GM18858 (cell line): Measurements from ENCODE around the gene AVPR2.

Source experiments
- ATAC-seq: cut with Tn5 transposase; IDR thresholded peaks from one replicate; pipeline ENCODE4 v1.9.1; 2021; ENCODE audit not compliant: unreplicated experiment

Gene AVPR2

DNA sequence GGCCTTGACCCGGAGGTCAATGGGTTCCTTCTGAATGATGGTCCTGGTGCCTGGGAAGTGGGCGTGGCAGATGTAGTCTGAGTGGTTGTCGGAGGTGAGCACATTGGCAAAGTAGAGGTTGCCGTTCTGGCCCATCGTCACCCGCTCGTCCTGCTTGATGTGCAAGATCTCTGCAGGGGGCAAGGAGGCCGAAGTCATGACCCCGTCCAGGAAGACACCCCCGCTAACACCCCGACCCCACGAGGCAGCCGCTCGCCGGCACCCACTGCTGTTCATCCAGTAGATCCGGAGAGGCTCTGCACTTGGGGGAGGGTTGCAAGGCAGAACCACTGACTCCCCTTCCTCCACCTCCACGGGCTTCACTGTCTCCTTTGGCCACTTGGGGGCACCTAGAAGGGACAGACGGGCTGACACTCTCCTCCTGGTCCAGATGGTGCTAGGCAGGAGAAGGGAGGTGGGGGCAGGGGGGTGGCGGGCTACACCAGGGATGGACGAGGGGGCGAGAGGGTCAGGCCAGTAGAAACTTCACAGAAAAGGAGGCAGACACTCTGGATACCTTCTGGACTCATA lies 33.6 kb upstream of the AVPR2 start:
- no peak for ATAC-seq

DNA sequence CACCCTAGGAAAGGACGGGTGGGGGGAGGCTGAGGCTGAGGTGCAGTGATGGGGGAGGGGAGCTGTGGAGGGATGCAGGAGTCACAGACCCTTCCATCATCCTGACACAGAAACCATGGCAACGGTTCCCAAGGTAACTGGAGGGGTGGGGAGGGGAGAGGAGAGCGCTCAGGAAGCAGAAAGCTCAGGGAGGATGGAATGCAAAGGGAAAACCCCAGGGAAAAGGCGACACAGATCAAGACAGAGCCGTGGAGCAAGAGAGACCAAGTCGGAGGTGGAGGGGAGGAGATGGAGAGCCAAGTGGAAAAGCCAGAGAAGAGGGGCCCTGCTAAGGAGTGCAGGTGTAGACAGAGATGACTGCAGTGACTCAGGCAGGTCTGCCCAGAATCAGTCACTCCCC lies 33.0 kb upstream of the AVPR2 start:
- no peak for ATAC-seq

DNA sequence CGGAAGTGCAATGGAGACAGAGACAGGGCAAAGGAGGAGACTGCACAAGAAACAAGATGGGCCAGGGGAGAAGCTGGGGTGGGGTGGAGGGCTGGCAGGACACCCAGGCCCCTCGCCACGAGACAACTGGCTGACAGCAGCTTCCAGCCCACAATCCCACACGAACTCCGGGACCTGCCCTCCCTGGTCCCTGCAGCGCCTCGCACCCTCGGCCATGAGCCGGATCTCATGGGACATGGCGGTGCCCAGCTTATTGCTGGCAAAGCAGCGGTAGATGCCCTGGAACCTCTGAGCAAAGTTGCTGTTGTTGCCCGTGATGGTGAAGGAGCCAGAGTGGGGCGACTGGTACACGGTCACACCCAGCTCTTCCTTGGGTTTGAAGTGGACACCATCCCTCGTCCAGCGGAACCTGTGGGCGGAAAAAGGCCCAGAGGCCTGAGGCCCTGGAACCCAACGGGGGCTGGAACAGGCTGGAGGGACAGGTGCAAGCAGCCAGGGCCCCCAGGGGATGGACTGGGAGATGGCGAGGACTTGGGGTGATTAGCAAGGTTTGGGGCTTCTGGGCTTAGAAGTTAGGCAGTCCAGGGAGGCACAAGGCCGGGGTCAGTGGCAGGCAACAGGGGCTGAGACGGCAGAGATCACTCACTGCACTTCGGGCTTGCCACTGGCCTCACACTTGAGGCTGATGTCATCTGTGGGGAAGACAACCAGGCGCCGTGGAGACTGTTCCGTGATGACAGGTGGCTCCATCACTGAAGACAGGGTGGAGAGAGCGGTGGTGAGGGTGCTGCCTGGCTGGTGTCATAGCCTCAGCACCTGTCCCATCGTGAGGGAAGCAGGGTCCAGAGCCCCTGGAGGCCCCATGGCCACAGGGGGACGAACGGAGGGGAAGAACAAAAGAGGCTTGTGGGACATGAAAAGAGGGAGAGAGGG lies 32.3 kb upstream of the AVPR2 start:
- no peak for ATAC-seq

DNA sequence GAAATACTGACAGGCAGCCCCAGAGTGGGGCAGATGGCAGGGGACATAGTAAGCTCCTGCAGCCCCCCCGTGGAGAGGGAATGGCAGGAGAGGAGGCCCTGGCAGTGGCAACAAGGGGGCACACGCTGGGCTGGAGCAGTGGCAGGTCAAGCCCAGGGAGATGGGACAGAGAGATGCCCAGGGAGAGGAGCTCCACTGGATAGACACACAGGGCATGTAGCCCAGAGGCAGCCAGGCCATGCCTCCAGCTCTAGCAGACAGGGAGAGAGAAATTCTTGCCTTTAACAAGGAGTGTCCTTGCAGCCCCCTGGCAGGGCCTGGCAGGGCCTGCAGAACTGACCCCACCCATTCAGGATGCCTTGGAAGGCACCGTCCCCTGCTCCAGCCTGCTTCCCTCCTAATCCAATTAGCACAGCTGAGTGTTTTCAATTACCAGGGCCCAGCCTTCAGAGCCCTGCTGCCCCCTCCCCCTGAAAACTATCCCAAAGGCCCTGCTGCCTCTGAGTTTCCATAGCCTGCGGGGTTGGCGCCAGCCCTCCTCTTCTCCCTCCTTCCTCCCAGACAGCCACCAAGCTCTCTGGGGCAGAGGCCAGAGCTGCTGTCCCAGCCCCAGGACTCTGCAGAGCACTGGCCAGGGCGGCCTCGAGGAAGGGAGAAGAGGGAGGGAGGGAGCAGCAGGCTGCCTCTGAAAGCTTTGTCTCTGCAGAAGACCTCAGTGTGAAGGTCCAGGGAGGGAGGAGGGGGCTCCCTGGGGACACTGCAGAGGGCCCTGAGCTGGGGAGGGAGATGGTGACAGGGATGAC lies 31.0 kb upstream of the AVPR2 start:
- ATAC-seq: no peak

DNA sequence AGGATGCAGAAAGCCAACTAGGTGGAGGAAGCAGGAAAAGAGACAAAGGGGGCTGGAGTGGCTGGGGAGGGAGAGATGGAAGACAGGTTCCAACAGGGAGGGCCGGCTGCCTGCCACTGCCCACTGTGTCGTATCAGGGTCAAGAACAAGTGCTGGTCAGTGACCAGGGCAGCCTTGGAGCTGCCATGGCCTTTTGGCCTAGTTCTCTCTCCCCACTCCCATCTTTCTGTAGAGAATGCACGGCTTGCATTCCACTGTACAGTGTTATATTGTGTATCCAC lies 30.4 kb upstream of the AVPR2 start:
- ATAC-seq: no peak

DNA sequence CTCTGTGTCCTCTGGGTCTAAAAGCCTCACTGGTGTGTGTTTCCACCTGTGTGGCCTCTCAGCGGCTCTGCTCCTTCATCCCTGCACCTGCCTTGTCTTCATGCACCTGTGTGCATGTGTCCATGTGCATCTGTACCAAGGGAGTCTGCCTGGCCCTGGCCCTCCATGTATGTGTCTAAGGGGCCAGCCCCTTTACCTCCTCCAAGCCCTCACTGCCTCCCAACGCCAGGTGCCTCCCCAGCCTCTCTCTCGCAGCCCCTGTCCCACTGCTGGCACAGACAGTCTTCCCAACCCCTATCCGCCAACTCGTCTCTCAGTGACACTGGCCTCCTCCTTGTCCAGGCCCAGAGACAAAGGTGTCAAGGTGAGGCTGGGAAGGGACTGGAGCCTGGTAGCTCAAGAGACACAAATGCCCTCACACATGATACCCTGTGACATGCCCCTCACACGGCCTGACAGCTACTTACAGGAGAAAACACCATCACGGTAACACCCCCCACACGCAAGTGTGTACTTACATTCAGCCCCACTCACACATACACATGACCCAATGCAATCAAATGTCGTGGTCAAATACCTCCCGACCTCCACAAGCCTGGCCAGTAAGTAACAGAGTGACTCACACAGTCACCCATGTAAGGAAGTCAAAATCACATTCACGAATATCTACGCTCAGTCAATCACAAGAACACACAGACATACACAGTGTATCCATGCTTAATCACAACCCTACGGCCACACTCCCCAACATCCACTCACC lies 29.9 kb upstream of the AVPR2 start:
- ATAC-seq: no peak

DNA sequence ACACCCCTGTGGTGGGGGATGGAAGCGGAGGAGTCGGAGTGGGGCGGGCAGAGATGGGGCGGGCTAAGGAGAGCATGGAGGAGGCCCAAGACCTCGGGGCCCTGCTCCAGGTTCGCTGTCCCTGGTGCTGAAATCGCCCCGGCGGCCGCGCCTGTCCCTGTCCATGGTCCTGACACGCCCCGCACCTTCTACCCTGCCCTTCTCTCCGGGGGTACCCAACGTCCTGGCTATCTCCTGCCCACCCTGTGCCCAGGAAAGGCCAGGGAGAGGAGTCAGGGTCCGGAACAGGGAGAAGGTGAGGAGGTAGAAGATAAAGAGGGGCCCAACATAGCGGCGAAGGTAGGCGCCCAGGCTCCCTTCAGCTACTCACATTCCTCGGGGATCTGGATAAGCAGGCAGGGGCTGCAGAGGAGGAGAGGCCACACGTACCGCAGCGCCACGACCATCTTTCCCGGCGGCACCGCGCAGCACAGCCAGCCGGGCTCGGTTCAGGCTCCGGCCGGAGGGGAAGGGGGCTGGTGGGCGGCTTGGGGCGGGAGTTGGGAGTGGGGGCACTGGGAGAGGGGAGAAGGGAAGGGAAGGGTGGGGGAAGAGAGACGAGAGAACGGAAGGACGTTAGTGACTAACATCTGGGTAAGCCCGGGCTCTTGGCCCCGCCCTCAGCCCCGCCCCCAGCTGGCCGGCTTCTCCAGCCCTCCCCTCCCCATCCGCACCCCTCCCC lies 28.9 kb upstream of the AVPR2 start:
- no peak for ATAC-seq

DNA sequence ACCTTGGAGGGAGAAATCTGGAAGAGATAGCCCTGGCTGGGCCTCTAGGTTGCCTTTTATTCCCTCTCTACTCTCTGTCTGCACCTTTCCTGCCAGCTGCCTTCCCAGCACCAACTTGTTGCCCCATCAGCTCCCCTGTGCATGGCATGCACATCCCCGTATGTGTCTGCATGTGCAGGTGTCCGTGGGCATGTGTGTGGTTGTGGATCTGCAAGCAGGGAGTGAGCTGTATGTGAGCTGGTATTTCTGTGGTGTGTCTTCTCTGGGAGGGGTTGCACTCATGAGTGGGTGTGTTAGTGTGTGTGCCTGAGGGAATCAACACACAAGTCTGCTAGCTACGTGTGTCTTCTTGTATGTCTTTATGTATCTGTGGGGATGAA lies 28.4 kb upstream of the AVPR2 start:
- no peak for ATAC-seq

DNA sequence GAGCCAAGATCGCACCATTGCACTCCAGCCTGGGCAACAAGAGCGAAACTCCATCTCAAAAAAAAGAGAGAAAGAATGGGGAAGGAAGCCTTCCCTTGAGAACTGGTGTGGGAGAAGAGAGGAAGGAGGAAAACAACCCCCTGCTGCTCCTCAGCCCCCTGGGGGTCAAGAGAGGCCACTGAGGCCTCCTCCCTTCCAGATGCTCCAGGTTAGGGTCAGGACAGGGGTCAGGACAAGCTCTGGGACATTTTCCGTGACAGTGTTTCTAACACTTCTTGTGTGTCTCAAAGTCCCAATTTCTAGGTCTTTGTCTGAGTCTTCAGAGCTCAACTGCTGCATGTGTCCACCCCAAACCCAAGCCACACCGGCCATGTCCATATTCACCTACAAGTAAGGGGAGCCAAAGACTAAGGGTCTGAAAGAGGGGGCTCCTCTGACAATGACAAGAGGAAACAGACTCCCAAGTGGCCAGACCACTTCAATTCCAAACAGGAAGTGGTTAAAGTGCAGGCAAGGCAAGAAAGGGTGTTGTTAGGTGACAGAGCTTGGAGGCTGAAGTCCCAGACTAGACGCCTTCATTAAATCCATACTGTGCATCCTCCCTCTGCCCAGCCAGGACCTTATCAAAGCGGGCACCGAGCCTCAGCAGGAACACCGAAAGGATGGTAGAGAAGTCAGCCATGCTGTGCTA lies 26.8 kb upstream of the AVPR2 start:
- no peak for ATAC-seq

DNA sequence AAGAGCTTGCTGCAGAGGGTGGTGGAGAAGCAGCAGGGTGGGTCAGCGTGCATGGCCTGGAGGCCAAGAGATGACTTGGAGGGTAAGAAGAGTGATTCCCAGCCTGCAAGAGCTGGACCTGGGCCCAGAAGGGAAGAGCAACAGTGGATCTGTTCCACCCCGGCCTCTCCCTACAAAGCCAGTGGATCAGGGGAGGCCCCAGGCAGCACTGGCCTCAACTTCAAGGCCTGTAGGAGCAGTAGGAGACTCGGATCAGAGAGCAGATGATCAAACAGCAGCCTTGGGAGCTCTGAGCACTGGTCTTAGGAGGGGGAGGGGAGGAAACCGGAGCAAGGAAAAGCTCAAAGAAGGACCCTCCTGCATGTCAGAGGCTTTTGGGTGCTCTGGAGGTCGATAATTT lies 26.1 kb upstream of the AVPR2 start:
- no peak for ATAC-seq

DNA sequence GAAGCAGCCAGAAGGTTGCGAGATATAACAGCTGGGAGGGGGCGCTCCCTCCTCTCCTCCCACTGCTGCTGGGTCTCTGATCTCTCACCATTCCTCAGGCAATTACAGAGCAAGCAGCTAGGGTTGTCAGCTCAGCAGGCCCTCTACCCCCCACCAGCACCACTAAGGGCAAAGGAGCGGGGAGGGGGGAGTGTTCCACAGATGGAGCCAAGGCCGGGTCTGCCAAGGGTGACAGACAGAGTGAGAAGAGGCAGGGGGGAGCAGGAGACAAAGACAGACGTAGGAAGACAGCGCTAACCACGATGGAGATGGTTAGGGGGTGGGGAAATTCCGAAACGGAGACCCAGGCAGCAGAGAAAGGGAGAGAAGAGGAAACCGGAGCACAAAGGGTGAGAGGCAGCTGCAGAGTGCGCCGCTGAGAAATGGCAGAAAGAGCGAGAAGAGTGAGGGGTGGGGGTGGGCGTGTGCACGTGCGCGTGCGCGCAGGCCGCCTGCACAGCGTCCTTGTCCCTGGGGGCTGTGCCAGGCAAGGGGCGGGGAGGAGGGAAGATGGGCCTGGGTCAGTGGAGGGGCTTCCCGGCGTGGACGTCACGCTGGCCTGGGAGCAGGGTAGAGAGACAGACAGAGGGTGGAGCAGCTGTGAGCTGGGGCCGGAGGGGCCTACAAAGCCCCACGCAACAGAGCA lies 25.4 kb upstream of the AVPR2 start:
- no peak for ATAC-seq

DNA sequence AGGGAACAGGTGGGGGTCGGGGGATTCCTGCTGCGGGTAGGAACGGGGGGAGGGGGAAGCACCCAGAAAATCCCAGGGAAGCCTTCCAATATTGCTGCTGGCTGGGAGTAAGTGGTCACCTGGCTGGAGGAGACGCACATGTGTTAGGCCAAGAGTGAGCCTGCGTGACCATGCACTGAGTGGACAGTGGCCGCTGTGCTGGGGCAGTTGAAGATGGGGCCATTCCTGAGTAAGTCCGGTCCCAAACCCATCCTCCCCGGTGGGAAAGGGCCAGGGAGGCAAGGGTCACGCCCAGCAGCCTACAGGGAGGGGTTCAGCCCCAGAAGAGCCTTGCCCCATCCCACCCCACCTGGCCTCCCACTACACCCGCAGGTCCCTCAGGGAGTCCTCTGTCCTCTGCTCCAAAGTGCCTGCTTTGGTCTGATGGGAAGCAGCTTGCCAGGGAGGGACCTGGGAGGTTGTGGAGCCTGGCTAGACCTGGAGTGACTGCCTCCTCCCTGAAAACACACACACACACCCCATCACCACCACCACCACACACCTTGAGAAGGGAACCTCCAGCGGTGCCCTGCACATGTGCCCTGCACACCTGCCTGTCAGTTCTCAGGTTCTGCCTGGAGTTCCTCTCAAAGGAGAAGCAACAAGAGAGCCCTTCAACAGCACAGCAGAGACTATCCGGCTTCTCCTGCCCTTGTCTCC lies 24.6 kb upstream of the AVPR2 start:
- ATAC-seq: no peak

DNA sequence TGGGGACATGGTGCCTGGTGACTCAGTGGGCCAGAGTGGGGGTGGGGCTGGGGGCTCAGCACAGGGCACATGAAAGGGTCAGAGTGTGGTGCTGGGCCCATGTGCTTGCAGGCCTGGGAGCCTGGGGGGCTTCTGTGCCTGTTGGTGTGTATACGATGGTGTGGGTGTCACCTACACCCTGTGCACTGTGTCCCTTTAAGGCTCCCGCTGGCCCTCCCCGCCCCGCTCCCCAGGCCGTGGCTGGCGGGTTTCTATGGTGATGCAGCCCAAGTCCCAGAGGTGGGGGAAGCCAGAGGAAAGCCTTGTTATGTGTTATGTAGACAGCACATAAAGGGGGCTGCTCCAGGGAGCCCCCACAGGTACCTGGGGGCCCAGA lies 24.0 kb upstream of the AVPR2 start:
- ATAC-seq: no peak

DNA sequence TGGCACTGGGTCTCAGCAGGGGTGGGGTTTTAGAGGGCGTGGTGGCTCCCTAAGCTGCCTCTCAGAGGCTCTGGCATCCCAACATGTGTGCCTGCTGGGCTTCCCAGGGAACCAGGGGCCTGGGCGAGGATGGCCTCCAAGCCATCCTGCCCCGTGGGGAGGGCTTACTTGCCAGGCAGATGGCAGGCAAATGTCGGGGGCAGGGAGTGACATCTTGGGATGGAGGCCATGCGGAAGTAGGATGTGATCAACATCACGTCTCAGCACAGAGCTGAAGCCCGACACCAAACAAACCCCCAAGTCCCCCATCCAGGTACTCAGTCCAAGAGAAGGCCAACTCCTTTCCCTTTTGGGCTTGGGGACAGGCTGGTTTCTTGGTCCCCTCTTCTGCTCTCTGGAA lies 23.2 kb upstream of the AVPR2 start:
- ATAC-seq: no peak

DNA sequence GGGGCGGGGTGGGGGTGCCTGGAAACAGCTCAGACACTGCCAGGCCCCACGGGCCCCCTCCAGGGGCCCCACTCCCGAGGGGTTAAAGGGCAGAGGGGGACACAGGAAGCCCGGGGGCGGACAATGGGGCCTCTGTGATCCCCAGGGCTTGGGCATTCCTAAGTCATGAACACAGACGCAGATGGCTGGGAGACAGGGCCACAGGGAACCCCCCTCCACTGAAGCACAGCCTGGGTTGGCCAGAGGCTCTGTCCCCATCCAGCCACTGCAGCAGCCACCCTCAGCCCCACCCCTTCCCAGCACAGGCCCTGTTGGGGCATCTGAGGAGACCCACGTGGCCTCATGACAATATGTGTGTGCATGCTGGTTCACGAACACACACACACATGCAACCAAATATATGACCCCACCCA lies 22.4 kb upstream of the AVPR2 start:
- ATAC-seq: no peak

DNA sequence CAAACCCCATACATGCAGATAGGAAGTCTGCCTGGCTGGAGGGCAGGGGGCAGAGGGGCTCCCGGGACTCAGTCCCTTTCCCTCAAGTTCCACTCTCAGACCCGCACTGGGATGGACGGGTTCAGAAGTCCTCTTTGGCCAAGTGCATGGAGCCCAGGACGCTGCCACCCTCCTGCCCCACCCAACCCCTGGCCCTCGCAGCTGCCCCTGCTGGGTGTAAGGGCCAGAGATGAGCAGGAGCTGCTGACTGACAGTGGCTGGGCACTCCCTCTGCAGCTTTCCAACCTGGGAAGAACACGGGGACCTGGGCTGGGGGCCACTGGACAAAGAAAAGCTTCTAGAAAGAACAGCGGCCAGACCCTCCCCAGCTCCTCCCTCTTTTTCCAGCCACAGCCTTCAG lies 21.9 kb upstream of the AVPR2 start:
- no peak for ATAC-seq

DNA sequence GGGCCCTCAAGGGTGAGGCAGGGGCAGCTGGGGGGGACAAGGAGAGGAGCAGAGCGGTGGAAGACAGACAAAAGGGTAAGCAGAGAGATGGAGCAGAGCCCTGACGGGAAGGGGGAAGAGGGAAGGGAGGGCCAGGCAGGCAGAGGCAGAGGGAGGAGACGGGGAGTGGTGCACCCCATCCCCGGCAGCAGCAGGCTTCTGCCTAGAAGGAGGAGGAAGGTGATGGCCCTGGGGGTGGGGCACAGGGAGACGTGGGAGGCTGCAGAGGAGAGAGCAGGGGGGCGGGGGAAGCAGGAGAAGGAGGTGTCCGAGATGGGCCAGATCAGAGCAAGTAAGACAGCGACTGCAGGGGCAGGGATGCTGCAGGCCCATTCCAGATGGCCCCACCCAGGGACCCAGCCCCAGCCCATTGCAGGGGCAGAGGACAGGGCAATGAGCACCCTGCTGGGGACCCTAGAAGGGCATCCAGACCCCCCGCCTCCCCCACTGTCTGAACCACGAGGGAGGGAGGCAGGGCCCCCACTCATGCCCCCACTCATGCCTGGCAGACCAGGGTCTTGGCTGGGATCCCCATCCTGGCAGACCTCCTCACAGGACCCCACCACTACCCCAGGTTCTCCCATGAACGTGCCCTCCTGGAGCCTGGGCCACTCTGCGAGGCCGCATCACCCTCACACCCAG lies 21.2 kb upstream of the AVPR2 start:
- ATAC-seq: no peak

DNA sequence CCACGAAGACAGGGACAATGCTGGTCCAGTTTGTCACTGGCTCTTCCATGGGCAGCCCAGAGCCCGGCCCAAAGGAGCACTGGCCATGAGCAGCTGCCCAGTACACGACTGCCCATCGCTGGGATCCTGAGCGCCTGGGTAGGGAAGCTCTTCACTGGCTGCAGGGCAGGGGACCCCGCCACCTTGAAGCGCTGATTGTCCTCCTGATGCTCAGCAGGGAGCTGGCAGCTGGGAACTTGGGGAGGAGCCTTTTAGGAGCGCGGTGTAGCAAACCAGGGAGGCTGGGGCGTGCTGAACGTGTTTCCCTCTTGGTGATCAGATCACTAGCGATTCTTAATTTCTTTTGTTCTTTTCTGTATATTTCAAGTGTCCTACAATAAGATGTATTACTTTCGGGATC lies 20.3 kb upstream of the AVPR2 start:
- no peak for ATAC-seq

DNA sequence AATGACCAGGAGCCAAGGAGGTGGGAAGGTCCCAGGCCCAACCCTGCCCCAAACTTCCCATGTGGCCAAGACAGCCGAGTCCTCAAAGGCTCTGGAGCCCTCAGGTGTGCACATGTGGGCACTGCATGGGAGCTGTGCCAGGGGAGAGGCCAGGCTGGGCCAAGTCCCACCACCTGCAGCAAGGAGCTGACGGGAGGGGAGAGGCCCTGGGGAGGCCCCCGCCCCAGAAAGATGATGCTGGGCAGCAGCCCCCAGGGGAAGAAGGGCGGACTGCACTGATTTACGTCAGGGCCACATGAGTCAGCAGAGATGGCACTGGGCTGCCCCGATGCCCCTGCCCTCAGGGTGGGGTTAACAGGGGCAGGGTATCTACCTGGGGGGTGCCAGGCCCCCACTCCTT lies 19.9 kb upstream of the AVPR2 start:
- no peak for ATAC-seq
